Spinal cord (tissue), 10 donors: ENCODE data around the gene BTBD6. TPM values are rescaled to one million over a fixed set of nuclear protein-coding genes. Genes with fewer than 3 reads are reported as not detected.

Experiments used
- DNase-seq, 6 donors: peaks; one replicate each; pipeline versions ENCODE4 v3.0.0 to v3.0.0-alpha.2; 2013 to 2015; ENCODE audit warnings: low spot score in 6 of 6, low read depth in 4 of 6
- H3K27ac ChIP-seq: one replicate; pipeline ENCODE4 v1.5.1; 2013; ENCODE audit warnings: low read depth, low read length, control low read depth
- H3K27me3 ChIP-seq: one replicate; pipeline ENCODE4 v1.6.1; 2013; ENCODE audit warnings: low read length; ENCODE audit not compliant: control insufficient read depth, insufficient read depth
- H3K36me3 ChIP-seq: one replicate; pipeline ENCODE4 v1.6.1; 2013; ENCODE audit warnings: low read length; ENCODE audit not compliant: control insufficient read depth, insufficient read depth
- H3K4me1 ChIP-seq: one replicate; pipeline ENCODE4 v1.6.1; 2013; ENCODE audit warnings: low read length; ENCODE audit not compliant: control insufficient read depth, insufficient read depth
- H3K4me3 ChIP-seq: one replicate; pipeline ENCODE4 v1.5.1; 2013; ENCODE audit warnings: low read depth, low read length, control low read depth
- H3K9me3 ChIP-seq: one replicate; pipeline ENCODE4 v1.6.1; 2013; ENCODE audit warnings: low read length; ENCODE audit not compliant: control insufficient read depth, insufficient read depth
- WGBS: methylation state at CpG from one replicate; pipeline ENCODE4 v1.1.5; 2013; ENCODE audit warnings: missing lambda C conversion rate; ENCODE audit not compliant: insufficient coverage; 5-methylcytosine and 5-hydroxymethylcytosine counted together
- polyA plus RNA-seq, 2 donors: library from polyadenylated mRNA; unstranded; fragments of 120-200 nt; gene quantifications; one replicate each; pipeline ENCODE4 v1.2.1, GENCODE V29; 2013; ENCODE audit not compliant: insufficient read length in 2 of 2
- total RNA-seq, 2 donors: library from RNA; depleted of rRNA in 1 of 2; stranded (reverse); fragments of 120-200 nt in 1 of 2; fragments of >200 nt in 1 of 2; gene quantifications; one replicate each; pipeline versions ENCODE4 v1.2.3 to v1.2.4, GENCODE V29; 2013 to 2014
- donor health status: healthy.

The BTBD6 gene
- total and polyA plus RNA-seq, 4 donors, result 31.3 to 59.1 (median 55.5) TPM

DNA sequence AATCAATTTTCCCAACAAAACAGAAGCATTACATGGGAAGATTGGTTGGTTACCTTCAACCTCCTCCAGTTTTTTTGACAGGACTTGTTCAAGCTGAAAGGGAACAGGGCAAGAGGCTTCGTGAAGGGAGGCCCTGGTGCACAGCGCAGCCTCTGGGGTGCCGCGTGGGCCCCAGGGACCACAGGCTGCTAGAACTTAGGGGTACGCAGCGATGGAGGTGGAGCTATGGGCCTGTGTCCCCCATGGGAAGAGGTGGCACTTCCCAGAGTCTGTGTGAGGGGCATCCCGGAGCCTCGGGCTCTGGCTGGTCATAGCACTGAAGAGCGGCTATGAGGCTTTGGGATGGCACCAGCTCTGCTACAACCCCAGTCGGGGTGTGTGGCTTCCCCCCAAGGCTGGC is 22.1 kb upstream of the BTBD6 start:
- 98% methylated on average over 10 of the region's 10 CpGs for WGBS
- peaks cover 9% of the 10 kb centered on the region for H3K4me1 ChIP-seq
- DNase-seq, result no peak

DNA sequence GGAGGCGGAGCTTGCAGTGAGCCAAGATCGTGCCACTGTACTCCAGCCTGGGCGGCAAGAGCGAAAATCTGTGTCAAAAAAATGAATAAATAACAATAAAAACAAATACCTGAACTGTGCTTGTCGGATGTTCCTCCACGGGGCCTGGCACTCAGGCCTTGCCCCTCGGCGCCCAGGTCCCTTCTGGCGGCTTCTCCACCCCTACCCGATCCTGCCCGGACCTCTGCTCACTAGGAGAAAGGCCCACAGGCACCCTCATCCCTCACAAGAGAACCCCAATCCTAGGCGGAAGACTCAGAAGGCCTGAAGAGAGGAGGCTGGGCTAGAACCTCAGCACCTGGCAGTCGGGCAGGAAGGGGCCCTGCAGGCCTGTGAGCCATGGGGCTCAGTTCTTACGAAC is 21.0 kb upstream of the BTBD6 start:
- Histone ChIP-seq H3K27me3 (no peaks in the 10 kb centered on the region), H3K27ac (no peak overlapping the region), H3K4me3 (no peak overlapping the region), H3K4me1 (peaks cover 9% of the 10 kb centered on the region), H3K9me3 (no peaks in the 10 kb centered on the region), H3K36me3 (peaks cover 61% of the 10 kb centered on the region)
- 92% methylated on average over 11 of the region's 14 CpGs for WGBS
- DNase-seq, result no peak

More for the DNA sequence above, 22.1 kb upstream of the BTBD6 start:
- Histone ChIP-seq H3K27me3 (no peaks in the 10 kb centered on the region), H3K4me3 (no peak overlapping the region), H3K27ac (no peak overlapping the region), H3K9me3 (no peaks in the 10 kb centered on the region), H3K36me3 (peaks cover 69% of the 10 kb centered on the region)

DNA sequence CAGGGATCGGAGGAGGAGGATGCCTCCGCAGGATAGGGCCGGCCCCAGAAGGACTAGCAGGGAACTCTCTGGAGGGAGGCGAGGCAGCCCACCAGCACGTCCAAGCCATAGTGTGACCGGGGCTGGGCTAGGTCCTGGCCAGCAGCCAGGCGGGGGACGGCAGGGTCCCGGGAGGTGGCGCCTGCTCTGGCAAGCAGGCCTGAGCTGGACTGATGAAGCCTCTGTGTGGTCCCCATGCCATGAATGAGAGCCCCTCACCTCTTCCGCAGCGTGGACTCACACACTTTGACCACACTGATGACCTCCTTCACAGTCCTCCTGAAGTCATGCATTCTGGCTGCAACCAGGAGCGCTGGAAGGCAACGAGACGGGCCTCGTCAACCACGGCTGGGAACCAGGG is 19.8 kb upstream of the BTBD6 start:
- WGBS, result 65% methylated on average over 16 of the region's 17 CpGs
- Histone ChIP-seq H3K4me1 (peaks cover 9% of the 10 kb centered on the region), H3K27me3 (no peaks in the 10 kb centered on the region), H3K36me3 (peaks cover 53% of the 10 kb centered on the region), H3K4me3 (no peak overlapping the region), H3K9me3 (no peaks in the 10 kb centered on the region), H3K27ac (no peak overlapping the region)
- peak in 1 of 6 donors; percentile 34 for DNase-seq

DNA sequence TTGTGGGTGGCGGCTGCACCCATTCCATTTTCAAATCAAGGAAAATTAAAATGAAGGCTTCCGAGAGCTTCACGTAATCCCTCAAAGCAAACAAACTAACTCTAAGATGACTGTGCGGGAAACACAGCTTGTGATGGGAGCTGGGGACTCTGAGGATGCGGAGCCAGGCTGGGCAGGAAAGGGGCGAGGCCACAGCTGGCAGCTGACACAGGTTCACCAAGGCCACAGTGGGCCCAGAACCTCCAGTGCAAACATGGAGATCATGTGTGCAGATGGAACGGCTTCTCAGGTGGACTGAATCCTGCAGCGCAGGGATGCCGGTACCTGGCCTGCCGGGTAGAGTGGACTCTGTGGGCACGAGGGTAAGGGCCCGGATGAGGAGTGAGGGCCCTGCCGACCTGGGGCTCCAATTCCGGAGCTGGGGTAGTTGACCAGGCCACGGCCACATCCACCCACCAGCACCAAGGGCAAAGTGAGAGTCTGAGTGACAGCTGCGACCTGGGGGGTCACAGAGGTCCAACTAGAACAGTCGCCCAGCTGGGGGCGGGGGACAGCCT is 19.2 kb upstream of the BTBD6 start:
- Histone ChIP-seq H3K27me3 (no peaks in the 10 kb centered on the region), H3K36me3 (peaks cover 49% of the 10 kb centered on the region), H3K9me3 (no peaks in the 10 kb centered on the region), H3K4me3 (no peak overlapping the region), H3K4me1 (peaks cover 9% of the 10 kb centered on the region), H3K27ac (no peak overlapping the region)
- DNase-seq, result no peak
- WGBS, result 93% methylated on average over 12 of the region's 18 CpGs

DNA sequence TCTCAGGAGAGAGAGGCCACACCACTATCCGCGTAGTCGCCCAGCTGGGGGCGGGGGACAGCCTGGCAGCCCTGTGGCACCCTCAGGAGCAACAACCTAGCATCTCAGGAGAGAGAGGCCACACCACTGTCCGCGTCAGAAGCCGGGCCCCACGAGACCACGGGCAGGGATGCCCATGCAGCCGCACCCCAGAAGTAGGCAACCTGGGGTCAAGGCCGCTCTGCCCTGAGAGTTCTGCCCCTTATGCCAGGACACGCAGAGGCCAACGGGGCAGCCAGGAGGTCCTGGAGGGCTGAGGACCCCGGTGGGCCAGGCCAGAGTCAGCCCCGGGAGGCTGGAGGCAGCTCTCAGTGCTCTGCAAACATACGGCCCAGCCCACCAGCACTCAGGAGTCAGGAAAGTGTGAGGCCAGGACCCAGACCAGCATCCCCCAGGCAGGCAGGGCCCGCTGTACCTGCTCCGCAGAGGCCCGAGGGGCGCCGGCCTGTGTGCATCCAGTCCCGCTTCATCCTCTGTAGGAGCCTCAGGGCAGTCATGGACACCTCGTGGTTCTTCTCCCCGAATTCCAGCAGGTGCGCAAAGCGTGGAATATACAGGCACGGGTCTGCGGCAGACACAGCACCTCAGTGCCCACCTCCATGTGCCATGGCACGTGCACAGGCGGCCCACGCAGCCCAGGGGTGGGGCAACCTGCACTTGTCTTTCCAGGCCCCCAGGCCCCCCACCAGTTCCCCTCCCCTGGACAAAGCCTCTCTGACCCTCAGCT is 7.3 kb upstream of the BTBD6 start:
- WGBS, result 96% methylated on average over 27 of the region's 31 CpGs
- H3K4me3 ChIP-seq, result no peak overlapping the region
- DNase-seq, result no peak
- no peaks in the 10 kb centered on the region for H3K9me3 ChIP-seq
- H3K4me1 ChIP-seq, result no peaks in the 10 kb centered on the region
- peaks cover 31% of the 10 kb centered on the region for H3K36me3 ChIP-seq
- no peak overlapping the region for H3K27ac ChIP-seq
- H3K27me3 ChIP-seq, result no peaks in the 10 kb centered on the region

DNA sequence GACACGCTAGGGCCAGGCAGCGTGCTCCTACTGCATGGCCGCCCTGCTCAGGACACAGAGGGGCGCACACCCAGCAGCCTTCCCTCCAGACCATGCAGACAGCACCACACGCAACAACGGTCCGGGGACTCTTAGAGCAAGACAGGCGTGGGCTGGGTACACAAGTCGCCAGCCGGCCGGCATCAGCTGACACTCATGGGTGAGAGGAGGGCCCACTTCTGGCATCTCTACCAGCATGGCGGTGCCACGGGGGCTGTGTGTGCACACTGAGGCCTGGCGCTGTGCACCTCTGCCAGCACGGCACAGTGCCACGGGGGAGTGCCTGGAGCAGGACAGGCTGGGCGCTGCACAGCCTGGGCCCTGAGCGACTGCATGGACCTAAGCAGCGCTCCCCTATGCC is 6.7 kb upstream of the BTBD6 start:
- Histone ChIP-seq H3K27me3 (no peaks in the 10 kb centered on the region), H3K36me3 (peaks cover 32% of the 10 kb centered on the region), H3K27ac (no peak overlapping the region), H3K4me3 (no peak overlapping the region), H3K9me3 (no peaks in the 10 kb centered on the region), H3K4me1 (peaks cover 3% of the 10 kb centered on the region)
- 95% methylated on average over 19 of the region's 19 CpGs for WGBS
- no peak for DNase-seq

DNA sequence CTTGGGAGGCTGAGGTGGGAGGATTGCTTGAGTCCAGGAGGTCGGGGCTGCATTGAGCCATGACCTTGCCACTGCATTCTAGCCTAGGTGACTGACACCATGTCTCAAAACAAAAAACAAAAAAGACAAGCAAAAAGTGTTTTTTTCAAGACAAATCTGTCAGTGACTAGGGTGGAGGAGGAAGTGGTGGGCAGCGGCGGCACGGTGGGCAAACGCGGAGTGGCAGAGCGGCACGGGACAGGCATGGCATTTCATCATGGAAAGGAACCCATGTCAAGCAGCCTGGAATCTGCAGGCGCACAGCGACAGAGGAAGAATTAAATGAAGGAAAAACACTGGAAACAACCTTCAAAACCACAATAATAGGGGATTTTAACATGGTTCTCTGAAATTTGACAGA is 4.0 kb upstream of the BTBD6 start:
- Histone ChIP-seq H3K4me1 (peaks cover 22% of the 10 kb centered on the region), H3K4me3 (no peak overlapping the region), H3K36me3 (peaks cover 48% of the 10 kb centered on the region), H3K27ac (no peak overlapping the region), H3K9me3 (no peaks in the 10 kb centered on the region), H3K27me3 (no peaks in the 10 kb centered on the region)
- DNase-seq, result no peak
- 98% methylated on average over 8 of the region's 10 CpGs for WGBS

DNA sequence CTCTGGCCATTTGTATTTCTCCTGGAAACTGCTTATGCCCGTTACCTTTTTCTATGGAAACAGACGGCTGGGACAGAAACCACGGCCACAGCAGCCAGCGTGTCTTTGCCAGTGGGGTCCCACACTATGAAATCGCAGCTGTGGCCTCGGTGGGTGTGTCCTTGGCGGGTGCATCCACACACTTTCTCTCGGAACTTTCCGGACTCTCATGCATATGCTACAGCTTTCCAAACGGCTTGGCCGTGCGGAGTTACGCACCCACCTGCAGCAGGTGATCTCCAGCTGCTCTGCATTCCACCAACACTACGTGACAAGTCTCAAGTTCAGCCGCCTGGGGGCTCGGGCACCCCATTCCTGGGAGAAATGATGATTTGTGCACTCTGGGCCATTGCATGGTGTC is 1.3 kb upstream of the BTBD6 start:
- Histone ChIP-seq H3K4me1 (peaks cover 34% of the 10 kb centered on the region), H3K4me3 (no peak overlapping the region), H3K27me3 (no peaks in the 10 kb centered on the region), H3K9me3 (no peaks in the 10 kb centered on the region), H3K27ac (no peak overlapping the region), H3K36me3 (peaks cover 61% of the 10 kb centered on the region)
- 96% methylated on average over 16 of the region's 16 CpGs for WGBS
- no peak for DNase-seq

DNA sequence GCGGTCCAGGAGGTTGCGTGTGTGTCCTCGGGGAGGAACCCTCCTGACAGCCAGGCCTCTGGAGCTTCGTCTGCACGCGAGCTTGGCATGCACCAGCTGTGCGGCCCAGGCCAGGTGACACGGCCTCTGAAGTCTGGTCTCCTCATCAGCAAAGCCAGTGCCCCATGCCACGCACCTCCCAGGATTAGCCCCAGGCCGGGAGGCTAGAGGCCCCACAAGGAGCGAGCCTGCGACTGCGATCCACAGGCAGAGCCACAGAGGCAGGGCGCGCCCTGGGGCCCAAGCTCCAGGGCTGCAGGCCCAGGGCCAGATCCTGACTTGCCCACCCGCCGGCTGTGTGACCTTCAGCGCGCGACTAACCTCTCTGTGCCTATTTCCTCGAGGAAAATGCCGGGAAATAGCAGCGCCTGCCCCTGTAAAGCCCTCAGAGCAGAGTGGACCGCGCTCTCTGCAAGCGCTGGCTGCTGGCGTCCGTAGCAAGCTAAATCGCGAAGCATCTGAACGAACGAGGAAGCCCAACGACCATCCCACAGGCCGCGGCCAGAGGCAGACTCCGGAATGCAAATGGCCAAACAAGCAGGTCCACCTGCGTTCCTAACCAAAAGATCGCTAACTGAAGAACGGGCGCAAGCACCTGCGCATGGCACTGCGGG is 492 bp upstream of the BTBD6 start:
- Histone ChIP-seq H3K9me3 (no peaks in the 10 kb centered on the region), H3K4me1 (peaks cover 34% of the 10 kb centered on the region), H3K27me3 (no peaks in the 10 kb centered on the region), H3K4me3 (peak overlapping the region; percentile 73), H3K36me3 (peaks cover 65% of the 10 kb centered on the region), H3K27ac (peak overlapping the region; percentile 84)
- 40% methylated on average over 42 of the region's 42 CpGs for WGBS
- DNase-seq, result no peak
